Fibroblast of villous mesenchyme (primary cell): ENCODE data around the gene CPHXL. TPM values are rescaled to one million over a fixed set of nuclear protein-coding genes. Genes with fewer than 3 reads are reported as not detected.
A peak's percentile ranks its signal among the peaks of the same experiment; 100 is the strongest.

Experiments
- DNase-seq: peaks from one replicate; pipeline ENCODE4 v3.0.0-alpha.2; 2010; ENCODE audit warnings: low read depth
- H3K4me3 ChIP-seq: 2 replicates; pipeline ENCODE4 v1.5.1; 2011; ENCODE audit warnings: low read depth, mild to moderate bottlenecking, low read length
- total RNA-seq: library from RNA; depleted of rRNA; stranded (reverse); fragments of >200 nt; gene quantifications from 2 replicates; pipeline ENCODE4 v1.2.3, GENCODE V29; 2012
- TF ChIP-seq, protein P1 (sequence below): IDR thresholded peaks from 2 replicates; pipeline ENCODE4 v1.5.1; 2012; ENCODE audit warnings: low read depth, mild to moderate bottlenecking, low read length; ENCODE audit not compliant: insufficient read depth

Gene CPHXL
- total RNA-seq, 1 donor: not detected

DNA sequence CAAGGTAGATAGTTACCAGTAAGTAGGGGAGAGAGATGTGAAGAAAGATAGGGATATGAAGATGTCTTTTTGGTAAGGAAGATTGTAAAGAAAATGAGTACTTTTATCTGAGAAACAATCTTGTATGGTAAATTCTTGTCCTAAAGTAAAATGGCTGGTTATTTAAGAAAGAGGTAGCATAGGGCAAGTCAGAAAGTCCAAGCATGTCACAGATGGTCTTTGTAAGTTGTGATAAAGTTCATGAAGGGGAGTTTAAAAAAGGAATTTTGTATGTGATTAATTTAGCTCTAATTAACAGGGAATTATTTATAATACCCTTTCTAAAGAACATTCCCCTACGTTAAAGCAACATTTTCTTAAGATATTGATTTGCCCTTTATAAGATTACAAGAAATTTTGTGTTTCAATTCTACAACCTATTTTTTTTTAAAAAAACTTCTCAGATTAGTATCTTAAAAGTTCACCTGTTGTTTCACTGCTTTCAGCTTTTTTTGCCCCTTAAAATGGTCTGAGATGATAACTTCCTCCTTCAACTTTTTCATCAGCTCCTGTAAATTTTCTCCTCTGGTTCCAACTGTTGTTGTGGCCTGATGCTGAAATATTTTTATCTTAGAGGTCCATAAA is 16.2 kb upstream of the CPHXL start:
- TF ChIP-seq, protein P1, sequence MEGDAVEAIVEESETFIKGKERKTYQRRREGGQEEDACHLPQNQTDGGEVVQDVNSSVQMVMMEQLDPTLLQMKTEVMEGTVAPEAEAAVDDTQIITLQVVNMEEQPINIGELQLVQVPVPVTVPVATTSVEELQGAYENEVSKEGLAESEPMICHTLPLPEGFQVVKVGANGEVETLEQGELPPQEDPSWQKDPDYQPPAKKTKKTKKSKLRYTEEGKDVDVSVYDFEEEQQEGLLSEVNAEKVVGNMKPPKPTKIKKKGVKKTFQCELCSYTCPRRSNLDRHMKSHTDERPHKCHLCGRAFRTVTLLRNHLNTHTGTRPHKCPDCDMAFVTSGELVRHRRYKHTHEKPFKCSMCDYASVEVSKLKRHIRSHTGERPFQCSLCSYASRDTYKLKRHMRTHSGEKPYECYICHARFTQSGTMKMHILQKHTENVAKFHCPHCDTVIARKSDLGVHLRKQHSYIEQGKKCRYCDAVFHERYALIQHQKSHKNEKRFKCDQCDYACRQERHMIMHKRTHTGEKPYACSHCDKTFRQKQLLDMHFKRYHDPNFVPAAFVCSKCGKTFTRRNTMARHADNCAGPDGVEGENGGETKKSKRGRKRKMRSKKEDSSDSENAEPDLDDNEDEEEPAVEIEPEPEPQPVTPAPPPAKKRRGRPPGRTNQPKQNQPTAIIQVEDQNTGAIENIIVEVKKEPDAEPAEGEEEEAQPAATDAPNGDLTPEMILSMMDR: no peak
- H3K4me3 ChIP-seq: no peak overlapping the region
- no peak for DNase-seq

DNA sequence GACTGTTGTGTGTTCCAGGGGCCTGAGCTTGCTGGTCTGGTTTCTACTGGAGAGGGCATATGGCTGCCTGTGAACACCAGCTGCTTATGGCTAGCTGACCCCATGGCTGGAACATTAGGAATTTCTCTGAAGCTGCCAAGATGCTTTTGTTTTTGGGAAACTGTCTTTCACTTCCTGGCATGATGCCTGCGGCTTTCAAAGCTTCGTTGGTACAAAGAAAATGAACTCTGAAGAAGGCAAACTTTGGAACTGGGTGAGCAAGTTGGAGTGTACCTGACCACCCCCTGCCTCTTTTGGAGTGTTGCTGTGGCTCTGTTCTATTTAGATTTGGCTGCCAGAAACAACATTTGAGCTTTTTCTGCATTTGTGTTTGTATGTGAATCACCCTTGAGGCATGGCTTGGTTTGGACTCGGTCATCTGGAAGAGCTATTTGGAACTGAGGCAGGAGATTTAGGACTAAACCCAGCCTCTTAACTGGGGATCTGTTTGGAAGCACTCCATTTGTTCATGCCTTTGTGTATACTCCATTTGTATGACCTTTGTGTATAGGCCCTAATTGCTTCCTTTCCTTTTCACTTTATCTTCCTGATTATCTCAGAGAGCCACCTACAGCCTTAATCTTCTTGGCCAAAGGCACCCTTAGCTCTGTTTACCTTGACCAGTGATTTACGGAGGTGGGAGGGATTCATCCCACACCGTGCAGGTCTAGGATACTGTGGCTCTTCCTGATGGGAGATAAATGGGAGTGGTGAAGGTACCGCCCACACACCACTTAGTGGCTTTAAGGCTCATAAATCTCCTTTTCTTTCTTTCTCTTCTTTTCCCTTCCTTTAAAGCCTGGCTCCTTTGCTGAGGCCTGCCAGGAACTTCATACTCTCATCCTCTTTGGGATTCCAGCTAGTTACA is 7.3 kb upstream of the CPHXL start:
- peak; percentile 40 for DNase-seq
- TF ChIP-seq, protein P1: no peak
- no peak overlapping the region for H3K4me3 ChIP-seq

- no peak overlapping the region for H3K4me3 ChIP-seq
- TF ChIP-seq, protein P1: no peak
- no peak for DNase-seq
Observed at GRCh38 chr16:75732871-75733270, 6.6 kb upstream of the CPHXL start.

GRCh38 chr16:75727221-75727620 is 931 bp upstream of the CPHXL start:
- H3K4me3 ChIP-seq: no peak overlapping the region
- no peak for DNase-seq
- TF ChIP-seq, protein P1: no peak

GRCh38 chr16:75718452-75718851 is 7.8 kb downstream of the CPHXL start:
- DNase-seq: no peak
- TF ChIP-seq, protein P1: no peak
- no peak overlapping the region for H3K4me3 ChIP-seq

- DNase-seq: no peak
- H3K4me3 ChIP-seq: no peak overlapping the region
- TF ChIP-seq, protein P1: no peak
Observed at GRCh38 chr16:75714661-75715060, 11.6 kb downstream of the CPHXL start.
